Smooth muscle cell (in vitro differentiated cells): ENCODE measurements around the gene CHRNA3. TPM values are rescaled to one million over a fixed set of nuclear protein-coding genes. Genes with fewer than 3 reads are reported as not detected.
"Not testable (repeated sequence)": the region's sequence is repeated elsewhere in the genome, so short reads cannot be mapped to it uniquely, and the experiment has no call there.

Source experiments
- DNase-seq: peaks from one replicate; lab custom pipeline; 2025; ENCODE audit not compliant: unreplicated experiment; lab: John Stamatoyannopoulos, UW
- H2AFZ ChIP-seq: fragments of 200-600 bp; sonication (generic); 2 replicates; pipeline ENCODE4 v1.6.0; 2016; ENCODE audit warnings: antibody characterized with exemption, low read depth, mild to moderate bottlenecking
- H3F3A ChIP-seq: fragments of 200-600 bp; sonication (generic); 2 replicates; pipeline ENCODE4 v1.6.0; 2017; ENCODE audit warnings: antibody characterized with exemption, low read depth
- H3K27ac ChIP-seq: fragments of 200-600 bp; sonication (generic); 2 replicates; pipeline ENCODE4 v1.5.1; 2016; ENCODE audit warnings: low read depth, mild to moderate bottlenecking
- H3K27me3 ChIP-seq: fragments of 200-600 bp; sonication (generic); 2 replicates; pipeline ENCODE4 v1.6.1; 2016; ENCODE audit warnings: low read depth, mild to moderate bottlenecking
- H3K36me3 ChIP-seq: fragments of 200-600 bp; sonication (generic); 2 replicates; pipeline ENCODE4 v1.5.1; 2016; ENCODE audit warnings: low read depth
- H3K4me1 ChIP-seq: fragments of 200-600 bp; sonication (generic); 2 replicates; pipeline ENCODE4 v1.5.1; 2016; ENCODE audit warnings: low read depth
- H3K4me2 ChIP-seq: fragments of 200-600 bp; sonication (generic); 2 replicates; pipeline ENCODE4 v1.6.0; 2016; ENCODE audit warnings: mild to moderate bottlenecking
- H3K4me3 ChIP-seq: fragments of 200-600 bp; sonication (generic); 2 replicates; pipeline ENCODE4 v1.5.1; 2016; ENCODE audit warnings: mild to moderate bottlenecking
- H3K79me2 ChIP-seq: fragments of 200-600 bp; sonication (generic); 2 replicates; pipeline ENCODE4 v1.6.0; 2016; ENCODE audit warnings: low read depth, mild to moderate bottlenecking
- H3K9ac ChIP-seq: fragments of 200-600 bp; sonication (generic); 2 replicates; pipeline ENCODE4 v1.6.0; 2016; ENCODE audit warnings: low read depth
- H3K9me3 ChIP-seq: fragments of 200-600 bp; sonication (generic); replicated peaks from 2 replicates; pipeline ENCODE4 v1.5.1; 2016; ENCODE audit warnings: low read depth
- H4K20me1 ChIP-seq: fragments of 200-600 bp; sonication (generic); 2 replicates; pipeline ENCODE4 v1.6.0; 2016; ENCODE audit warnings: low read depth
- CTCF ChIP-seq: fragments of 200-600 bp; sonication (generic); IDR thresholded peaks from 2 replicates; pipeline ENCODE4 v1.5.1; 2017; ENCODE audit warnings: borderline replicate concordance, mild to moderate bottlenecking, antibody characterized with exemption; ENCODE audit not compliant: insufficient read depth, poor library complexity, severe bottlenecking
- WGBS: methylation state at CpG from one replicate; pipeline ENCODE4 v1.1.7; 2016; ENCODE audit warnings: low lambda C conversion rate; 5-methylcytosine and 5-hydroxymethylcytosine counted together
- polyA plus RNA-seq: library from polyadenylated mRNA; unstranded; fragments of >200 nt; fragmentation: Nextera tagmentation; extraction: Ambion mirVana; gene quantifications from 2 replicates; pipeline ENCODE4 v1.2.1, GENCODE V29; 2016
- total RNA-seq: library from RNA; depleted of rRNA; stranded (reverse); fragments of >200 nt; gene quantifications from 2 replicates; pipeline ENCODE4 v1.2.3, GENCODE V29; 2014

Gene CHRNA3
- total and polyA plus RNA-seq, 2 experiments from 2014 or later: 0.31 TPM; not detected in 1

- DNase-seq: no peak
These were observed 4.3 kb downstream of the CHRNA3 start for GRCh38 chr15:78616506-78616905.

GRCh38 chr15:78615151-78615589, 5.6 kb downstream of the CHRNA3 start:
- TF ChIP-seq CTCF: no peak
- H4K20me1 ChIP-seq: no peaks in the 10 kb centered on the region
- H3K27me3 ChIP-seq: peaks cover 16% of the 10 kb centered on the region
- H3K79me2 ChIP-seq: no peaks in the 10 kb centered on the region
- no peaks in the 10 kb centered on the region for H3F3A ChIP-seq
- no peak overlapping the region for H3K4me2 ChIP-seq
- H3K4me3 ChIP-seq: no peak overlapping the region
- H3K27ac ChIP-seq: no peak overlapping the region
- H3K9me3 ChIP-seq: no peaks in the 10 kb centered on the region
- WGBS: 89% methylated on average over 3 of the region's 3 CpGs
- H3K36me3 ChIP-seq: no peaks in the 10 kb centered on the region
- no peak overlapping the region for H3K9ac ChIP-seq
- H2AFZ ChIP-seq: no peak overlapping the region
- H3K4me1 ChIP-seq: peaks cover 6% of the 10 kb centered on the region
- DNase-seq: no peak

More at GRCh38 chr15:78616506-78616905, 4.3 kb downstream of the CHRNA3 start:
- Histone ChIP-seq H3K27me3 (peaks cover 30% of the 10 kb centered on the region), H3K9me3 (no peaks in the 10 kb centered on the region), H4K20me1 (no peaks in the 10 kb centered on the region), H3K4me2 (no peak overlapping the region), H3K4me1 (peaks cover 6% of the 10 kb centered on the region), H3K79me2 (no peaks in the 10 kb centered on the region), H3F3A (no peaks in the 10 kb centered on the region), H3K27ac (no peak overlapping the region), H3K4me3 (no peak overlapping the region), H2AFZ (no peak overlapping the region), H3K9ac (no peak overlapping the region), H3K36me3 (no peaks in the 10 kb centered on the region)
- TF ChIP-seq CTCF: no peak
- 91% methylated on average over 2 of the region's 2 CpGs for WGBS

GRCh38 chr15:78614021-78614420, 6.8 kb downstream of the CHRNA3 start:
- DNase-seq: no peak
- TF ChIP-seq CTCF: no peak
- H4K20me1 ChIP-seq: no peaks in the 10 kb centered on the region
- H3K4me1 ChIP-seq: no peaks in the 10 kb centered on the region
- no peak overlapping the region for H3K27ac ChIP-seq
- 92% methylated on average over 3 of the region's 3 CpGs for WGBS
- no peak overlapping the region for H3K4me3 ChIP-seq
- no peak overlapping the region for H3K9ac ChIP-seq
- H2AFZ ChIP-seq: no peak overlapping the region
- peaks cover 5% of the 10 kb centered on the region for H3K27me3 ChIP-seq
- H3K36me3 ChIP-seq: no peaks in the 10 kb centered on the region
- no peaks in the 10 kb centered on the region for H3K79me2 ChIP-seq
- no peaks in the 10 kb centered on the region for H3F3A ChIP-seq
- no peak overlapping the region for H3K4me2 ChIP-seq
- H3K9me3 ChIP-seq: no peaks in the 10 kb centered on the region

GRCh38 chr15:78609551-78609950, 11.2 kb downstream of the CHRNA3 start:
- H3K4me2 ChIP-seq, H3K4me3 ChIP-seq, H2AFZ ChIP-seq, H3K79me2 ChIP-seq, H3K9ac ChIP-seq, H3K9me3 ChIP-seq, H4K20me1 ChIP-seq, DNase-seq, H3K4me1 ChIP-seq, H3K36me3 ChIP-seq, H3K27me3 ChIP-seq, H3F3A ChIP-seq, H3K27ac ChIP-seq: not testable (repeated sequence)
- 86% methylated on average over 3 of the region's 3 CpGs for WGBS
